SU-DHL-6 (cell line): ENCODE results near the gene PREX1.

Source experiments
- EZH2phosphoT487 ChIP-seq: fragments of 200-600 bp; sonication (generic), shearing (Covaris generic); conservative IDR thresholded peaks from 2 replicates; pipeline ENCODE4 v1.6.1; 2018; ENCODE audit warnings: mild to moderate bottlenecking, antibody characterized with exemption, low read length, moderate library complexity, mixed read lengths
- TF ChIP-seq, protein P1 (sequence below): fragments of 200-600 bp; sonication (generic); IDR thresholded peaks from one replicate; pipeline ENCODE4 v1.5.1; 2017; ENCODE audit warnings: antibody characterized with exemption, mild to moderate bottlenecking, low read length, moderate library complexity; ENCODE audit not compliant: insufficient read depth, poor library complexity, severe bottlenecking

DNA sequence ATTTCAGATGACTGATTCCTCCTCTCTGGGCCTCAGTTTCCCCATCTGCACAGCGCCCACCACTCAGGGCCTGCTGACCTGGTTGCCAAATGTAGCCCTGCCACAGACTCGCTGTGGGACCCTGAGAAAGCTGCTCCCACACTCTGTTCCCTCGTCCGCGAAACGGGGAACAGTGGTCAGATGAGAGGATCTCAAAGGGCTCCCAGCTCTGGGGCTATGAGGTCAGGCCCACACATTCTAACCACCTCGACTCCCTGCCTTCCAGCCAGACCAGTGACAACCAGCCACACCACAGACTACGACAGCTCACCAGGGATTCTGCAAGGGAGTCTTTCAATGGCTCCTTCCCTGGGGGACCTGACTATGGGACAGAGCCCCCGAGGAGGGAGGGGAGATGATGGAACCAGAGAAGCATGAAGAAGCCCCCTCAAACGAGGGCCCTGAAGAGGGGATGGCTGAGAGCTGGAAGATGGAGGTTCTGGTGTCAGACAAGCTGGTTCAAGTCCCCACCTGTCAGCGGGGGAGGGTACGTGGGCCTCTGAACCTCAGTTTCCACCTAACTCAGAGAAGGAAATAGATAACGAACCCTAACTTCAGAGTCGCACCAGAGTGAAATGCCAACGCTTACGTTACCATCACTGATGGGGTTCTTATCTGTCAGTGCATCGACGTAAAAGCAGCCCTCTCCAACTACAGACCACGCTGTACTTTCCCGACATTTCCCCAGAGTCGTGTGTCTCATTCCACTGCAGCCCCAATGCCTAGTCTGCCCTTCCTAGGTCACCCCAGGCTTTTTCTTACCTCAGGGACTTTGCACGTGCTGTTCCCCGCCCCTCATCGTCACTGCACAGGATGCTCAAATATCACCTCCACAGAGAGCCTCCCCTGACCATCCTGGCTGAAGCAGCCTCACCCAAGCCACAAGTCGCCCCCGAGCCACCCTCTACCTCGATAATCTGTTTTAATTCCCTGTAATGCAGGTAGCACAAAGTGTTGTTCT lies 60.5 kb downstream of the PREX1 start:
- TF ChIP-seq, protein P1, sequence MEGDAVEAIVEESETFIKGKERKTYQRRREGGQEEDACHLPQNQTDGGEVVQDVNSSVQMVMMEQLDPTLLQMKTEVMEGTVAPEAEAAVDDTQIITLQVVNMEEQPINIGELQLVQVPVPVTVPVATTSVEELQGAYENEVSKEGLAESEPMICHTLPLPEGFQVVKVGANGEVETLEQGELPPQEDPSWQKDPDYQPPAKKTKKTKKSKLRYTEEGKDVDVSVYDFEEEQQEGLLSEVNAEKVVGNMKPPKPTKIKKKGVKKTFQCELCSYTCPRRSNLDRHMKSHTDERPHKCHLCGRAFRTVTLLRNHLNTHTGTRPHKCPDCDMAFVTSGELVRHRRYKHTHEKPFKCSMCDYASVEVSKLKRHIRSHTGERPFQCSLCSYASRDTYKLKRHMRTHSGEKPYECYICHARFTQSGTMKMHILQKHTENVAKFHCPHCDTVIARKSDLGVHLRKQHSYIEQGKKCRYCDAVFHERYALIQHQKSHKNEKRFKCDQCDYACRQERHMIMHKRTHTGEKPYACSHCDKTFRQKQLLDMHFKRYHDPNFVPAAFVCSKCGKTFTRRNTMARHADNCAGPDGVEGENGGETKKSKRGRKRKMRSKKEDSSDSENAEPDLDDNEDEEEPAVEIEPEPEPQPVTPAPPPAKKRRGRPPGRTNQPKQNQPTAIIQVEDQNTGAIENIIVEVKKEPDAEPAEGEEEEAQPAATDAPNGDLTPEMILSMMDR: no peak
- TF ChIP-seq EZH2phosphoT487: no peak
